WTC11 (cell line): ENCODE results near the gene UNC5A.

Source experiments
- E2F4 ChIP-seq: sonication (generic); formaldehyde crosslinking; IDR thresholded peaks from 2 replicates; pipeline ENCODE4 v1.8.1; 2022; ENCODE audit warnings: low read depth, mild to moderate bottlenecking, moderate library complexity, missing genetic modification reagents, borderline replicate concordance
- FOXJ3 ChIP-seq: sonication (generic); formaldehyde crosslinking; IDR thresholded peaks from 2 replicates; pipeline ENCODE4 v1.9.0; 2021; ENCODE audit warnings: missing genetic modification reagents, mild to moderate bottlenecking, borderline replicate concordance
- GABPB1 ChIP-seq: sonication (generic); formaldehyde crosslinking; IDR thresholded peaks from 2 replicates; pipeline ENCODE4 v1.8.1; 2023; ENCODE audit warnings: mild to moderate bottlenecking, missing genetic modification reagents
- MLX ChIP-seq: sonication (generic); formaldehyde crosslinking; IDR thresholded peaks from 2 replicates; pipeline ENCODE4 v1.8.1; 2023; ENCODE audit warnings: mild to moderate bottlenecking, missing genetic modification reagents, moderate library complexity
- SP1 ChIP-seq: sonication (generic); formaldehyde crosslinking; conservative IDR thresholded peaks from 2 replicates; pipeline ENCODE4 v1.8.1; 2022; ENCODE audit warnings: missing genetic modification reagents
- USF2 ChIP-seq: sonication (generic); formaldehyde crosslinking; IDR thresholded peaks from 2 replicates; pipeline ENCODE4 v1.8.1; 2023; ENCODE audit warnings: mild to moderate bottlenecking, missing genetic modification reagents, moderate library complexity
- ZNF232 ChIP-seq: sonication (generic); formaldehyde crosslinking; IDR thresholded peaks from 2 replicates; pipeline ENCODE4 v1.8.0; 2022; ENCODE audit warnings: mild to moderate bottlenecking, missing genetic modification reagents
- TF ChIP-seq, protein P1 (sequence below): fragments of 200-600 bp; IDR thresholded peaks from 2 replicates; pipeline ENCODE4 v1.8.0; 2022; ENCODE audit warnings: antibody characterized with exemption
- TF ChIP-seq, protein P2 (sequence below): sonication (generic); formaldehyde crosslinking; IDR thresholded peaks from 2 replicates; pipeline ENCODE4 v1.8.1; 2022; ENCODE audit warnings: mild to moderate bottlenecking, missing genetic modification reagents, moderate library complexity, borderline replicate concordance

DNA sequence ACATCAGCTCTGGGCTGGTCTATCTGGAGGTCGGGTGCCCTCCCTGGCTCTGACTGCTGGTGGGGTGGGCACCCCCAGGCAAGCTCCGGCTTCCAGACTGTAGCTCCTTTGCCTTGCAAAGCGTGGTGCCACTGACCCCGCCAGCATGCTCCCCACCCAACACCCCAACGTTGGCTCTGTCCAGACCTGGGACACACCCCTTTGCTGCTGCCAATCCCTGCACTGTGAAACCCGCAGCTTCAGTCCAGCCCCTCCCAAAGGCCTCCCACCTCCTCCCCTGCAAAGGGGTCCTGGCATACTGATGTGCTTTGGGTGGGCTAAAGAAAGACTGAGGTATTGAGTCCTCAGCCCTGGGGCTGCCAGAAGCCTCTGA is 3.9 kb downstream of the UNC5A start:
- TF ChIP-seq E2F4 (CRISPR knock-in tag) (no peak), ZNF232 (CRISPR knock-in tag) (no peak), USF2 (no peak), GABPB1 (no peak), FOXJ3 (CRISPR knock-in tag) (no peak), SP1 (no peak), MLX (CRISPR knock-in tag) (no peak)
- TF ChIP-seq, protein P1, sequence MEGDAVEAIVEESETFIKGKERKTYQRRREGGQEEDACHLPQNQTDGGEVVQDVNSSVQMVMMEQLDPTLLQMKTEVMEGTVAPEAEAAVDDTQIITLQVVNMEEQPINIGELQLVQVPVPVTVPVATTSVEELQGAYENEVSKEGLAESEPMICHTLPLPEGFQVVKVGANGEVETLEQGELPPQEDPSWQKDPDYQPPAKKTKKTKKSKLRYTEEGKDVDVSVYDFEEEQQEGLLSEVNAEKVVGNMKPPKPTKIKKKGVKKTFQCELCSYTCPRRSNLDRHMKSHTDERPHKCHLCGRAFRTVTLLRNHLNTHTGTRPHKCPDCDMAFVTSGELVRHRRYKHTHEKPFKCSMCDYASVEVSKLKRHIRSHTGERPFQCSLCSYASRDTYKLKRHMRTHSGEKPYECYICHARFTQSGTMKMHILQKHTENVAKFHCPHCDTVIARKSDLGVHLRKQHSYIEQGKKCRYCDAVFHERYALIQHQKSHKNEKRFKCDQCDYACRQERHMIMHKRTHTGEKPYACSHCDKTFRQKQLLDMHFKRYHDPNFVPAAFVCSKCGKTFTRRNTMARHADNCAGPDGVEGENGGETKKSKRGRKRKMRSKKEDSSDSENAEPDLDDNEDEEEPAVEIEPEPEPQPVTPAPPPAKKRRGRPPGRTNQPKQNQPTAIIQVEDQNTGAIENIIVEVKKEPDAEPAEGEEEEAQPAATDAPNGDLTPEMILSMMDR = no peak
- TF ChIP-seq, protein P2, sequence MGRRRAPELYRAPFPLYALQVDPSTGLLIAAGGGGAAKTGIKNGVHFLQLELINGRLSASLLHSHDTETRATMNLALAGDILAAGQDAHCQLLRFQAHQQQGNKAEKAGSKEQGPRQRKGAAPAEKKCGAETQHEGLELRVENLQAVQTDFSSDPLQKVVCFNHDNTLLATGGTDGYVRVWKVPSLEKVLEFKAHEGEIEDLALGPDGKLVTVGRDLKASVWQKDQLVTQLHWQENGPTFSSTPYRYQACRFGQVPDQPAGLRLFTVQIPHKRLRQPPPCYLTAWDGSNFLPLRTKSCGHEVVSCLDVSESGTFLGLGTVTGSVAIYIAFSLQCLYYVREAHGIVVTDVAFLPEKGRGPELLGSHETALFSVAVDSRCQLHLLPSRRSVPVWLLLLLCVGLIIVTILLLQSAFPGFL (CRISPR knock-in tag) = no peak
